HepG2 (cell line): Measurements from ENCODE around the gene TBC1D22A. TPM values are rescaled to one million over a fixed set of nuclear protein-coding genes. Genes with fewer than 3 reads are reported as not detected.

ENCODE experiments used
- AGO1 ChIP-seq: fragments of 200-400 bp; formaldehyde crosslinking; IDR thresholded peaks from 2 replicates; pipeline ENCODE4 v1.6.1; 2017; ENCODE audit warnings: mild to moderate bottlenecking, low read depth, low read length, moderate library complexity; ENCODE audit not compliant: poor library complexity, severe bottlenecking
- FOXM1 ChIP-seq: sonication (generic); formaldehyde crosslinking; IDR thresholded peaks from 2 replicates; pipeline ENCODE4 v1.5.0; 2020; ENCODE audit warnings: missing genetic modification reagents
- GTF3A ChIP-seq: sonication (generic); formaldehyde crosslinking; conservative IDR thresholded peaks from 2 replicates; pipeline ENCODE4 v1.4.0; 2020; ENCODE audit warnings: mild to moderate bottlenecking, missing genetic modification reagents
- PAX8 ChIP-seq: sonication (generic); formaldehyde crosslinking; IDR thresholded peaks from 2 replicates; pipeline ENCODE4 v1.8.0; 2022; ENCODE audit warnings: mild to moderate bottlenecking, missing genetic modification reagents, borderline replicate concordance
- ZNF256 ChIP-seq: sonication (generic); formaldehyde crosslinking; conservative IDR thresholded peaks from 2 replicates; pipeline ENCODE4 v1.4.0; 2020; ENCODE audit warnings: missing genetic modification reagents
- ZNF367 ChIP-seq: sonication (generic); formaldehyde crosslinking; IDR thresholded peaks from 2 replicates; pipeline ENCODE4 v1.4.0; 2020; ENCODE audit warnings: missing genetic modification reagents, borderline replicate concordance
- ZNF629 ChIP-seq: sonication (generic); formaldehyde crosslinking; conservative IDR thresholded peaks from 2 replicates; pipeline ENCODE4 v1.5.0; 2020; ENCODE audit warnings: missing genetic modification reagents
- polyA plus RNA-seq, 8 experiments: library from polyadenylated mRNA; depleted of rRNA in 3 of 8; stranded (reverse) in 7 of 8; unstranded in 1 of 8; fragments of >200 nt; fragmentation: Illumina TruSeq in 4 of 8; extraction: Trizol in 4 of 8; gene quantifications; 2 replicates each; pipeline versions ENCODE4 v1.2.1 to v1.2.3, GENCODE V29; 2011 to 2016; ENCODE audit warnings: low read depth in 4 of 8, missing spikeins in 1 of 8, mixed read lengths in 1 of 8; ENCODE audit not compliant: insufficient read depth in 1 of 8
- total RNA-seq, 5 experiments: library from RNA; depleted of rRNA; stranded (reverse); fragments of >200 nt; fragmentation: Illumina TruSeq; extraction: Trizol; gene quantifications; 2 replicates each; pipeline ENCODE4 v1.2.3, GENCODE V29; 2016; ENCODE audit warnings: low read depth in 1 of 5
- TF ChIP-seq, protein P1 (sequence below): sonication (generic); formaldehyde crosslinking; conservative IDR thresholded peaks from 2 replicates; pipeline ENCODE4 v1.8.0; 2022; ENCODE audit warnings: missing genetic modification reagents
- TF ChIP-seq, protein P2 (sequence below): sonication (generic); formaldehyde crosslinking; IDR thresholded peaks from 2 replicates; pipeline ENCODE4 v1.5.0; 2020; ENCODE audit warnings: missing genetic modification reagents, mild to moderate bottlenecking, borderline replicate concordance
- TF ChIP-seq, protein P3 (sequence below): fragments of 450-650 bp; IDR thresholded peaks from 2 replicates; pipeline ENCODE4 v1.6.1; 2017

TBC1D22A gene
- total and polyA plus RNA-seq, 2 of the 13 experiments (the other 11 are each of a cell fraction or from before 2014, with no cell fraction given) = 17.3 to 18.0 TPM

DNA sequence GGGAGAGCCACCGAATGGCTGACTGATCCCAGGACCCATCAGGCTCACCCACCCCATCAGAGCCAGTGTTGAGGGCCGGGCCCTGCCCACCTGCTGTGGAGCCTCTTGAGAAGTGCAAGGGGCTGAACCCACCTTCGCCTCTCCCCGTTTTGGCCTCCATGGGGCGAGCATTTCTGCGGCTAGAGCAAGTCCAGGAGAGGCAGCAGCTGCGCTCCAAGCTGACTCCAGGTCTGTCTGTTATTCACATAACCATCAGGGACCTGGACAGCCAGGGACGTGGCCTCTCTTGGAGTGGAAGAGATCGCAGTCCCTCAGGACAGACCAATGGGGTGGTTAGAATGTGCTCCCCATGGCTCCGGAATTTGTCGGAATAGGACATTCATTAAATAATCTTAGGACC lies 231.8 kb downstream of the TBC1D22A start (continued):
- TF ChIP-seq, protein P1, sequence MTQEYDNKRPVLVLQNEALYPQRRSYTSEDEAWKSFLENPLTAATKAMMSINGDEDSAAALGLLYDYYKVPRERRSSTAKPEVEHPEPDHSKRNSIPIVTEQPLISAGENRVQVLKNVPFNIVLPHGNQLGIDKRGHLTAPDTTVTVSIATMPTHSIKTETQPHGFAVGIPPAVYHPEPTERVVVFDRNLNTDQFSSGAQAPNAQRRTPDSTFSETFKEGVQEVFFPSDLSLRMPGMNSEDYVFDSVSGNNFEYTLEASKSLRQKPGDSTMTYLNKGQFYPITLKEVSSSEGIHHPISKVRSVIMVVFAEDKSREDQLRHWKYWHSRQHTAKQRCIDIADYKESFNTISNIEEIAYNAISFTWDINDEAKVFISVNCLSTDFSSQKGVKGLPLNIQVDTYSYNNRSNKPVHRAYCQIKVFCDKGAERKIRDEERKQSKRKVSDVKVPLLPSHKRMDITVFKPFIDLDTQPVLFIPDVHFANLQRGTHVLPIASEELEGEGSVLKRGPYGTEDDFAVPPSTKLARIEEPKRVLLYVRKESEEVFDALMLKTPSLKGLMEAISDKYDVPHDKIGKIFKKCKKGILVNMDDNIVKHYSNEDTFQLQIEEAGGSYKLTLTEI (CRISPR knock-in tag) = no peak
- TF ChIP-seq, protein P2, sequence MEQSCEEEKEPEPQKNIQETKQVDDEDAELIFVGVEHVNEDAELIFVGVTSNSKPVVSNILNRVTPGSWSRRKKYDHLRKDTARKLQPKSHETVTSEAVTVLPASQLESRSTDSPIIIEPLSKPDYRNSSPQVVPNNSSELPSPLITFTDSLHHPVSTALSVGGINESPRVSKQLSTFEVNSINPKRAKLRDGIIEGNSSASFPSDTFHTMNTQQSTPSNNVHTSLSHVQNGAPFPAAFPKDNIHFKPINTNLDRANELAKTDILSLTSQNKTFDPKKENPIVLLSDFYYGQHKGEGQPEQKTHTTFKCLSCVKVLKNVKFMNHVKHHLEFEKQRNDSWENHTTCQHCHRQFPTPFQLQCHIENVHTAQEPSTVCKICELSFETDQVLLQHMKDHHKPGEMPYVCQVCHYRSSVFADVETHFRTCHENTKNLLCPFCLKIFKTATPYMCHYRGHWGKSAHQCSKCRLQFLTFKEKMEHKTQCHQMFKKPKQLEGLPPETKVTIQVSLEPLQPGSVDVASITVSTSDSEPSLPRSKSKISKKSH (CRISPR knock-in tag) = no peak
- TF ChIP-seq ZNF367 (CRISPR knock-in tag) (no peak), AGO1 (no peak), PAX8 (CRISPR knock-in tag) (no peak), ZNF256 (CRISPR knock-in tag) (no peak), ZNF629 (CRISPR knock-in tag) (no peak), FOXM1 (CRISPR knock-in tag) (no peak), GTF3A (CRISPR knock-in tag) (no peak)
- TF ChIP-seq, protein P3, sequence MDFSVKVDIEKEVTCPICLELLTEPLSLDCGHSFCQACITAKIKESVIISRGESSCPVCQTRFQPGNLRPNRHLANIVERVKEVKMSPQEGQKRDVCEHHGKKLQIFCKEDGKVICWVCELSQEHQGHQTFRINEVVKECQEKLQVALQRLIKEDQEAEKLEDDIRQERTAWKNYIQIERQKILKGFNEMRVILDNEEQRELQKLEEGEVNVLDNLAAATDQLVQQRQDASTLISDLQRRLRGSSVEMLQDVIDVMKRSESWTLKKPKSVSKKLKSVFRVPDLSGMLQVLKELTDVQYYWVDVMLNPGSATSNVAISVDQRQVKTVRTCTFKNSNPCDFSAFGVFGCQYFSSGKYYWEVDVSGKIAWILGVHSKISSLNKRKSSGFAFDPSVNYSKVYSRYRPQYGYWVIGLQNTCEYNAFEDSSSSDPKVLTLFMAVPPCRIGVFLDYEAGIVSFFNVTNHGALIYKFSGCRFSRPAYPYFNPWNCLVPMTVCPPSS = no peak
